Skeletal muscle tissue (tissue), 4 donors: ENCODE results near the gene SCRN1. TPM values are rescaled to one million over a fixed set of nuclear protein-coding genes. Genes with fewer than 3 reads are reported as not detected.

Experiments
- H3K27ac ChIP-seq: one replicate; pipeline ENCODE4 v1.7.0; 2013; ENCODE audit warnings: mild to moderate bottlenecking, low read depth, low read length, inconsistent platforms
- H3K27me3 ChIP-seq, 3 donors: one replicate each; pipeline ENCODE4 v1.7.0; 2013; ENCODE audit warnings: low read length in 3 of 3; ENCODE audit not compliant: control insufficient read depth in 3 of 3, insufficient read depth in 3 of 3
- H3K36me3 ChIP-seq, 3 donors: one replicate each; pipeline ENCODE4 v1.7.0; 2013; ENCODE audit warnings: low read length in 3 of 3; ENCODE audit not compliant: control insufficient read depth in 3 of 3, insufficient read depth in 3 of 3
- H3K4me1 ChIP-seq, 3 donors: one replicate each; pipeline ENCODE4 v1.7.0; 2013; ENCODE audit warnings: low read length in 3 of 3, mild to moderate bottlenecking in 3 of 3; ENCODE audit not compliant: control insufficient read depth in 3 of 3, insufficient read depth in 3 of 3
- H3K4me3 ChIP-seq, 3 donors: one replicate each; pipeline ENCODE4 v1.7.0; 2013; ENCODE audit warnings: low read length in 3 of 3
- H3K9ac ChIP-seq, 3 donors: one replicate each; pipeline ENCODE4 v1.7.0; 2013; ENCODE audit warnings: low read length in 3 of 3, mild to moderate bottlenecking in 3 of 3, moderate library complexity in 2 of 3, low read depth in 1 of 3
- H3K9me3 ChIP-seq, 3 donors: one replicate each; pipeline ENCODE4 v1.7.0; 2013; ENCODE audit warnings: low read length in 3 of 3; ENCODE audit not compliant: control insufficient read depth in 3 of 3
- total RNA-seq: library from RNA; depleted of rRNA; stranded (reverse); fragments of >200 nt; gene quantifications from one replicate; pipeline ENCODE4 v1.2.3, GENCODE V29; 2014
- donor health status: Osteomylitis.

Gene SCRN1
- total RNA-seq, 1 donor from 2014 or later, result 20.4 TPM

GRCh38 chr7:29988424-29989256 is 961 bp downstream of the SCRN1 start:
- Histone ChIP-seq H3K9me3 (peaks cover 0 to 3% (median 0%) of the 10 kb centered on the region in 3 donors), H3K9ac (peak overlapping the region; percentile 43 to 77 (median 65)), H3K4me1 (no peaks in the 10 kb centered on the region), H3K4me3 (peak overlapping the region; percentile 68 to 73 (median 70)), H3K27ac (peak overlapping the region; percentile 40), H3K36me3 (no peaks in the 10 kb centered on the region), H3K27me3 (peaks cover 7 to 27% (median 26%) of the 10 kb centered on the region in 3 donors)

- Histone ChIP-seq H3K4me3 (no peak overlapping the region), H3K36me3 (no peaks in the 10 kb centered on the region), H3K9ac (no peak overlapping the region), H3K4me1 (no peaks in the 10 kb centered on the region), H3K27me3 (peaks cover 7 to 27% (median 26%) of the 10 kb centered on the region in 3 donors), H3K27ac (peak overlapping the region; percentile 40), H3K9me3 (peaks cover 0 to 2% (median 0%) of the 10 kb centered on the region in 3 donors)
Measured at GRCh38 chr7:29987811-29988317, 1.7 kb downstream of the SCRN1 start.

- Histone ChIP-seq H3K9me3 (no peaks in the 10 kb centered on the region), H3K27ac (no peak overlapping the region), H3K9ac (no peak overlapping the region), H3K27me3 (peaks cover 7 to 27% (median 25%) of the 10 kb centered on the region in 3 donors), H3K4me1 (no peaks in the 10 kb centered on the region), H3K4me3 (no peak overlapping the region), H3K36me3 (no peaks in the 10 kb centered on the region)
Measured at GRCh38 chr7:29987083-29987482, 2.5 kb downstream of the SCRN1 start.

GRCh38 chr7:29980151-29980550 is 9.4 kb downstream of the SCRN1 start:
- no peaks in the 10 kb centered on the region for H3K27me3 ChIP-seq

GRCh38 chr7:29977886-29978651 is 11.5 kb downstream of the SCRN1 start:
- no peak overlapping the region for H3K4me3 ChIP-seq
- H3K27me3 ChIP-seq, result no peaks in the 10 kb centered on the region
- no peaks in the 10 kb centered on the region for H3K4me1 ChIP-seq
- H3K36me3 ChIP-seq, result no peaks in the 10 kb centered on the region
- no peaks in the 10 kb centered on the region for H3K9me3 ChIP-seq
- H3K9ac ChIP-seq, result no peak overlapping the region
- no peak overlapping the region for H3K27ac ChIP-seq

More at GRCh38 chr7:29980151-29980550, 9.4 kb downstream of the SCRN1 start:
- H3K4me3 ChIP-seq, result no peak overlapping the region
- H3K36me3 ChIP-seq, result no peaks in the 10 kb centered on the region
- no peaks in the 10 kb centered on the region for H3K9me3 ChIP-seq
- no peak overlapping the region for H3K9ac ChIP-seq
- no peak overlapping the region for H3K27ac ChIP-seq
- H3K4me1 ChIP-seq, result no peaks in the 10 kb centered on the region

GRCh38 chr7:29976673-29977415 is 12.8 kb downstream of the SCRN1 start:
- H3K9ac ChIP-seq, result no peak overlapping the region
- H3K27me3 ChIP-seq, result no peaks in the 10 kb centered on the region
- no peak overlapping the region for H3K27ac ChIP-seq

GRCh38 chr7:29976266-29976665 is 13.3 kb downstream of the SCRN1 start:
- Histone ChIP-seq H3K27ac (no peak overlapping the region), H3K4me1 (no peaks in the 10 kb centered on the region)

More at GRCh38 chr7:29976673-29977415, 12.8 kb downstream of the SCRN1 start:
- H3K4me1 ChIP-seq, result no peaks in the 10 kb centered on the region
- H3K36me3 ChIP-seq, result no peaks in the 10 kb centered on the region
- no peaks in the 10 kb centered on the region for H3K9me3 ChIP-seq
- H3K4me3 ChIP-seq, result no peak overlapping the region

GRCh38 chr7:29975561-29975960 is 14.0 kb downstream of the SCRN1 start:
- Histone ChIP-seq H3K36me3 (no peaks in the 10 kb centered on the region), H3K9ac (no peak overlapping the region), H3K9me3 (no peaks in the 10 kb centered on the region), H3K4me3 (no peak overlapping the region), H3K27ac (no peak overlapping the region), H3K27me3 (no peaks in the 10 kb centered on the region), H3K4me1 (no peaks in the 10 kb centered on the region)

More at GRCh38 chr7:29976266-29976665, 13.3 kb downstream of the SCRN1 start:
- Histone ChIP-seq H3K4me3 (no peak overlapping the region), H3K36me3 (no peaks in the 10 kb centered on the region), H3K9ac (no peak overlapping the region), H3K9me3 (no peaks in the 10 kb centered on the region), H3K27me3 (no peaks in the 10 kb centered on the region)

- no peak overlapping the region for H3K9ac ChIP-seq
- H3K27ac ChIP-seq, result no peak overlapping the region
- no peaks in the 10 kb centered on the region for H3K4me1 ChIP-seq
- H3K27me3 ChIP-seq, result no peaks in the 10 kb centered on the region
- H3K4me3 ChIP-seq, result no peak overlapping the region
- no peaks in the 10 kb centered on the region for H3K36me3 ChIP-seq
- no peaks in the 10 kb centered on the region for H3K9me3 ChIP-seq
Measured at GRCh38 chr7:29974286-29974685, 15.3 kb downstream of the SCRN1 start.
